ENCODE measurements around the gene EGFL8.

GRCh38 chr6:32202186-32202585, 37.8 kb downstream of the EGFL8 start:
- no peak for TF ChIP-seq CTCF (IDR thresholded peaks at IDR 0.05)
- TF ChIP-seq POLR2A (IDR thresholded peaks at IDR 0.05): no peak
